ENCODE results near the gene GALK1. TPM values are rescaled to one million over a fixed set of nuclear protein-coding genes. Genes with fewer than 3 reads are reported as not detected.

Gene GALK1
- total and polyA plus RNA-seq, 2 of the 13 experiments (the other 11 are each of a cell fraction or from before 2014, with no cell fraction given), result 59.9 to 93.6 TPM

DNA sequence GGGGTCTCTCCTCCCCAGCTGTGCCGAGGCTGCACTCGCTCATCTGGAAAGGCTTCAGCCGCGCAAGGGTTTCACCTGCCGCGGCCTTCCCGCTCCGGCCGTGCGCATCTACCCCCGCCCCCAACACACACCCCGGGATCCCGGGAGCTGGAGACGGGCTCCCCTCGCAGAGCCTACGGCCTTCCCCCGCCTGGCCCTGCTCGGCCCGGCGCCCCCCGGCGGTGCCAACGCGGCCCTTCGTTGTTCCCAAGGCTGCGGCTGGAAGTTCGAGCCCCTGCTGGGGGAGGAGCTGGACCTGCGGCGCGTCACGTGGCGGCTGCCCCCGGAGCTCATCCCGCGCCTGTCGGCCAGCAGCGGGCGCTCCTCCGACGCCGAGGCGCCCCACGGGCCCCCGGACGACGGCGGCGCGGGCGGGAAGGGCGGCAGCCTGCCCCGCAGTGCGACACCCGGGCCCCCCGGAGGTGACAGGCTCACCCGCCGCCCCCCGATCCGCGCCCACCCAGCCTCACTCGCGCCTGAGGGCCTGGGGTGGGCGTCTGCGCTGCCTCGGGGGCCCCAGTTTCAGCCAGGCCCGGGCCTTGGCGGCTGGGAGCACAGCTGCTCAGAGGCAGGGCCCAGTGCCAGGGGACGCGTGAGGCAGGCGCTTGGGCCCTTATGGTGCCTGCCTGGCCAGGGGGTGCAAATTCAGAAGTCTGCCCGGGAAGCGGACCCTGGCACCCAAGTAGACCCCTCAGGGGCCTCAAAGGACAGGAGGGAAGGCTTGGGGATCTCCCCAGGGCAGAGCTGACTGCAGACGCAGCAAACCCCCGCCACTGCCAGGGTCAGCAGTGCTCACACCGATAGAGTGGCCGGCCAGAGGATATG, 11.2 kb downstream of the GALK1 start (continued):
- TF ChIP-seq, protein P1, sequence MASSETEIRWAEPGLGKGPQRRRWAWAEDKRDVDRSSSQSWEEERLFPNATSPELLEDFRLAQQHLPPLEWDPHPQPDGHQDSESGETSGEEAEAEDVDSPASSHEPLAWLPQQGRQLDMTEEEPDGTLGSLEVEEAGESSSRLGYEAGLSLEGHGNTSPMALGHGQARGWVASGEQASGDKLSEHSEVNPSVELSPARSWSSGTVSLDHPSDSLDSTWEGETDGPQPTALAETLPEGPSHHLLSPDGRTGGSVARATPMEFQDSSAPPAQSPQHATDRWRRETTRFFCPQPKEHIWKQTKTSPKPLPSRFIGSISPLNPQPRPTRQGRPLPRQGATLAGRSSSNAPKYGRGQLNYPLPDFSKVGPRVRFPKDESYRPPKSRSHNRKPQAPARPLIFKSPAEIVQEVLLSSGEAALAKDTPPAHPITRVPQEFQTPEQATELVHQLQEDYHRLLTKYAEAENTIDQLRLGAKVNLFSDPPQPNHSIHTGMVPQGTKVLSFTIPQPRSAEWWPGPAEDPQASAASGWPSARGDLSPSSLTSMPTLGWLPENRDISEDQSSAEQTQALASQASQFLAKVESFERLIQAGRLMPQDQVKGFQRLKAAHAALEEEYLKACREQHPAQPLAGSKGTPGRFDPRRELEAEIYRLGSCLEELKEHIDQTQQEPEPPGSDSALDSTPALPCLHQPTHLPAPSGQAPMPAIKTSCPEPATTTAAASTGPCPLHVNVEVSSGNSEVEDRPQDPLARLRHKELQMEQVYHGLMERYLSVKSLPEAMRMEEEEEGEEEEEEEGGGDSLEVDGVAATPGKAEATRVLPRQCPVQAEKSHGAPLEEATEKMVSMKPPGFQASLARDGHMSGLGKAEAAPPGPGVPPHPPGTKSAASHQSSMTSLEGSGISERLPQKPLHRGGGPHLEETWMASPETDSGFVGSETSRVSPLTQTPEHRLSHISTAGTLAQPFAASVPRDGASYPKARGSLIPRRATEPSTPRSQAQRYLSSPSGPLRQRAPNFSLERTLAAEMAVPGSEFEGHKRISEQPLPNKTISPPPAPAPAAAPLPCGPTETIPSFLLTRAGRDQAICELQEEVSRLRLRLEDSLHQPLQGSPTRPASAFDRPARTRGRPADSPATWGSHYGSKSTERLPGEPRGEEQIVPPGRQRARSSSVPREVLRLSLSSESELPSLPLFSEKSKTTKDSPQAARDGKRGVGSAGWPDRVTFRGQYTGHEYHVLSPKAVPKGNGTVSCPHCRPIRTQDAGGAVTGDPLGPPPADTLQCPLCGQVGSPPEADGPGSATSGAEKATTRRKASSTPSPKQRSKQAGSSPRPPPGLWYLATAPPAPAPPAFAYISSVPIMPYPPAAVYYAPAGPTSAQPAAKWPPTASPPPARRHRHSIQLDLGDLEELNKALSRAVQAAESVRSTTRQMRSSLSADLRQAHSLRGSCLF (CRISPR knock-in tag; IDR thresholded peaks at IDR 0.05; ENCODE audit: borderline replicate concordance), result no peak
- TF ChIP-seq STAG1 (CRISPR knock-in tag; IDR thresholded peaks at IDR 0.05) (peak; percentile 69), PAX8 (CRISPR knock-in tag; IDR thresholded peaks at IDR 0.05; ENCODE audit: borderline replicate concordance) (peak; percentile 91; the same call in 1 of the 2 replicates), ZNF234 (CRISPR knock-in tag; conservative IDR thresholded peaks at IDR 0.05) (0 out of 2 replicates have a peak, but pooled peaks have one; percentile 47), ZNF7 (CRISPR knock-in tag; IDR thresholded peaks at IDR 0.05) (no peak), ZNF567 (CRISPR knock-in tag; IDR thresholded peaks at IDR 0.05; ENCODE audit: borderline replicate concordance) (no peak), ZFX (CRISPR knock-in tag; IDR thresholded peaks at IDR 0.05; ENCODE audit: low read depth) (peak; percentile 95), SATB2 (CRISPR knock-in tag; IDR thresholded peaks at IDR 0.05) (0 out of 2 replicates have a peak, but pooled peaks have one; percentile 35), POLR2A (IDR thresholded peaks at IDR 0.05; ENCODE audit: insufficient read depth in 1 of 2, low read depth in 2 of 2, low read length in 2 of 2) (peak in 1 of 2 experiments; percentile 35; a peak in 1 of 4 replicates), ZNF777 (CRISPR knock-in tag; IDR thresholded peaks at IDR 0.05) (peak; percentile 91), AKAP8 (CRISPR knock-in tag; IDR thresholded peaks at IDR 0.05) (peak; percentile 73), HDAC1 (CRISPR knock-in tag; IDR thresholded peaks at IDR 0.05) (peak; percentile 70), ISL2 (CRISPR knock-in tag; IDR thresholded peaks at IDR 0.05) (peak; percentile 10; the same call in 1 of the 2 replicates), ZBTB21 (CRISPR knock-in tag; IDR thresholded peaks at IDR 0.05) (no peak)
- TF ChIP-seq, protein P2, sequence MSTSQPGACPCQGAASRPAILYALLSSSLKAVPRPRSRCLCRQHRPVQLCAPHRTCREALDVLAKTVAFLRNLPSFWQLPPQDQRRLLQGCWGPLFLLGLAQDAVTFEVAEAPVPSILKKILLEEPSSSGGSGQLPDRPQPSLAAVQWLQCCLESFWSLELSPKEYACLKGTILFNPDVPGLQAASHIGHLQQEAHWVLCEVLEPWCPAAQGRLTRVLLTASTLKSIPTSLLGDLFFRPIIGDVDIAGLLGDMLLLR (CRISPR knock-in tag; IDR thresholded peaks at IDR 0.05), result peak; percentile 68; the same call in 1 of the 2 replicates
- TF ChIP-seq, protein P3, sequence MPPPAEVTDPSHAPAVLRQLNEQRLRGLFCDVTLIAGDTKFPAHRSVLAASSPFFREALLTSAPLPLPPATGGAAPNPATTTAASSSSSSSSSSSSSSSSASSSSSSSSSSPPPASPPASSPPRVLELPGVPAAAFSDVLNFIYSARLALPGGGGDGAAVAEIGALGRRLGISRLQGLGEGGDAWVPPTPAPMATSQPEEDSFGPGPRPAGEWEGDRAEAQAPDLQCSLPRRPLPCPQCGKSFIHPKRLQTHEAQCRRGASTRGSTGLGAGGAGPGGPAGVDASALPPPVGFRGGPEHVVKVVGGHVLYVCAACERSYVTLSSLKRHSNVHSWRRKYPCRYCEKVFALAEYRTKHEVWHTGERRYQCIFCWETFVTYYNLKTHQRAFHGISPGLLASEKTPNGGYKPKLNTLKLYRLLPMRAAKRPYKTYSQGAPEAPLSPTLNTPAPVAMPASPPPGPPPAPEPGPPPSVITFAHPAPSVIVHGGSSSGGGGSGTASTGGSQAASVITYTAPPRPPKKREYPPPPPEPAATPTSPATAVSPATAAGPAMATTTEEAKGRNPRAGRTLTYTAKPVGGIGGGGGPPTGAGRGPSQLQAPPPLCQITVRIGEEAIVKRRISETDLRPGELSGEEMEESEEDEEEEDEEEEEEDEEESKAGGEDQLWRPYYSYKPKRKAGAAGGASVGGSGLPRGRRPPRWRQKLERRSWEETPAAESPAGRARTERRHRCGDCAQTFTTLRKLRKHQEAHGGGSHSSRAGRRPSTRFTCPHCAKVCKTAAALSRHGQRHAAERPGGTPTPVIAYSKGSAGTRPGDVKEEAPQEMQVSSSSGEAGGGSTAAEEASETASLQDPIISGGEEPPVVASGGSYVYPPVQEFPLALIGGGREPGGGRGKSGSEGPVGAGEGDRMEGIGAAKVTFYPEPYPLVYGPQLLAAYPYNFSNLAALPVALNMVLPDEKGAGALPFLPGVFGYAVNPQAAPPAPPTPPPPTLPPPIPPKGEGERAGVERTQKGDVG (CRISPR knock-in tag; IDR thresholded peaks at IDR 0.05; ENCODE audit: borderline replicate concordance), result no peak; the same call in 1 of the 2 replicates
- TF ChIP-seq, protein P4, sequence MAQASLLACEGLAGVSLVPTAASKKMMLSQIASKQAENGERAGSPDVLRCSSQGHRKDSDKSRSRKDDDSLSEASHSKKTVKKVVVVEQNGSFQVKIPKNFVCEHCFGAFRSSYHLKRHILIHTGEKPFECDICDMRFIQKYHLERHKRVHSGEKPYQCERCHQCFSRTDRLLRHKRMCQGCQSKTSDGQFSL (CRISPR knock-in tag; IDR thresholded peaks at IDR 0.05), result peak; percentile 82

All from HepG2 (cell line).